CD14-positive monocyte (primary cell): ENCODE measurements around the gene CAMTA1. TPM values are rescaled to one million over a fixed set of nuclear protein-coding genes. Genes with fewer than 3 reads are reported as not detected.

ENCODE experiments used
- DNase-seq, 3 donors: peaks; one replicate each; pipeline ENCODE4 v3.0.0-alpha.2; 2011 to 2022
- H2AFZ ChIP-seq: 2 replicates; pipeline ENCODE4 v1.6.0; 2012; ENCODE audit warnings: mild to moderate bottlenecking, low read depth, low read length, inconsistent platforms; ENCODE audit not compliant: insufficient read depth, poor library complexity, severe bottlenecking
- H3K27ac ChIP-seq, 2 donors: 1 replicate in 1 of 2; 2 replicates in 1 of 2; pipeline ENCODE4 v1.5.1; 2012 to 2013; ENCODE audit warnings: low read length in 2 of 2, control low read depth in 1 of 2, inconsistent platforms in 1 of 2, low read depth in 1 of 2, mild to moderate bottlenecking in 1 of 2
- H3K27me3 ChIP-seq, 2 donors: one replicate each; pipeline versions ENCODE4 v1.6.0 to v1.6.1; 2011 to 2013; ENCODE audit warnings: low read length in 2 of 2; ENCODE audit not compliant: control insufficient read depth in 2 of 2, insufficient read depth in 2 of 2
- H3K36me3 ChIP-seq, 2 donors: replicated peaks in 1 of 2; 1 replicate in 1 of 2; 2 replicates in 1 of 2; pipeline versions ENCODE4 v1.5.1 to v1.6.1; 2012 to 2013; ENCODE audit warnings: low read length in 2 of 2, control low read depth in 1 of 2, inconsistent platforms in 1 of 2, mild to moderate bottlenecking in 1 of 2; ENCODE audit not compliant: insufficient read depth in 2 of 2, control insufficient read depth in 1 of 2
- H3K4me1 ChIP-seq, 2 donors: 1 replicate in 1 of 2; 2 replicates in 1 of 2; pipeline versions ENCODE4 v1.5.1 to v1.6.1; 2012 to 2013; ENCODE audit warnings: low read length in 2 of 2, control low read depth in 1 of 2, inconsistent platforms in 1 of 2, mild to moderate bottlenecking in 1 of 2, moderate library complexity in 1 of 2; ENCODE audit not compliant: insufficient read depth in 2 of 2, control insufficient read depth in 1 of 2
- H3K4me2 ChIP-seq: replicated peaks from 2 replicates; pipeline ENCODE3; 2012; ENCODE audit warnings: low read length, moderate library complexity, mild to moderate bottlenecking; ENCODE audit not compliant: poor library complexity, severe bottlenecking; ENCODE audit errors: extremely low read depth
- H3K4me3 ChIP-seq, 3 experiments: fragments of 200-600 bp in 1 of 3; sonication (generic) in 1 of 3; replicated peaks in 1 of 3; 1 replicate in 2 of 3; 2 replicates in 1 of 3; pipeline ENCODE4 v1.5.1; 2011 to 2013; ENCODE audit warnings: low read length in 3 of 3, mild to moderate bottlenecking in 3 of 3, control low read depth in 2 of 3, low read depth in 2 of 3, inconsistent platforms in 1 of 3, moderate library complexity in 1 of 3
- H3K79me2 ChIP-seq: 2 replicates; pipeline ENCODE4 v1.6.0; 2012; ENCODE audit warnings: mild to moderate bottlenecking, control low read depth, inconsistent platforms, low read length, moderate library complexity; ENCODE audit not compliant: insufficient read depth
- H3K9ac ChIP-seq: 2 replicates; pipeline ENCODE4 v1.6.0; 2017; ENCODE audit warnings: low read length, mild to moderate bottlenecking; ENCODE audit not compliant: insufficient read depth, poor library complexity, severe bottlenecking
- H3K9me3 ChIP-seq, 2 donors: replicated peaks in 1 of 2; 1 replicate in 1 of 2; 2 replicates in 1 of 2; pipeline versions ENCODE4 v1.5.1 to v1.6.1; 2012 to 2013; ENCODE audit warnings: low read length in 2 of 2, control low read depth in 1 of 2; ENCODE audit not compliant: control insufficient read depth in 1 of 2, insufficient read depth in 1 of 2
- H4K20me1 ChIP-seq: 2 replicates; pipeline ENCODE4 v1.6.0; 2012; ENCODE audit warnings: mild to moderate bottlenecking, low read length, control low read depth, moderate library complexity; ENCODE audit not compliant: insufficient read depth
- H3K27ac Mint-ChIP-seq, 7 donors: one replicate each; pipeline ENCODE4 v1.8.0; 2020; ENCODE audit warnings: mild to moderate bottlenecking in 7 of 7, mixed read lengths in 7 of 7, moderate library complexity in 6 of 7, inconsistent platforms in 2 of 7
- H3K27me3 Mint-ChIP-seq, 3 donors: one replicate each; pipeline ENCODE4 v1.8.0; 2021 to 2022; ENCODE audit warnings: low read depth in 3 of 3, mild to moderate bottlenecking in 3 of 3, mixed read lengths in 3 of 3, moderate library complexity in 3 of 3, inconsistent platforms in 1 of 3
- H3K36me3 Mint-ChIP-seq, 2 donors: one replicate each; pipeline ENCODE4 v1.8.0; 2020; ENCODE audit warnings: mixed read lengths in 2 of 2, inconsistent platforms in 1 of 2, mild to moderate bottlenecking in 1 of 2
- H3K4me1 Mint-ChIP-seq: one replicate; pipeline ENCODE4 v1.8.0; 2020; ENCODE audit warnings: mild to moderate bottlenecking, mixed read lengths
- H3K4me3 Mint-ChIP-seq, 2 donors: one replicate each; pipeline ENCODE4 v1.8.0; 2020; ENCODE audit warnings: mild to moderate bottlenecking in 2 of 2, mixed read lengths in 2 of 2, moderate library complexity in 1 of 2
- H3K9me3 Mint-ChIP-seq, 7 donors: one replicate each; pipeline ENCODE4 v1.8.0; 2020 to 2022; ENCODE audit warnings: mixed read lengths in 7 of 7, mild to moderate bottlenecking in 6 of 7, moderate library complexity in 6 of 7, inconsistent platforms in 2 of 7
- CTCF ChIP-seq: fragments of 200-600 bp; IDR thresholded peaks from one replicate; pipeline ENCODE4 v1.8.0; 2022; ENCODE audit warnings: antibody characterized with exemption, mild to moderate bottlenecking
- WGBS: methylation state at CpG from one replicate; pipeline ENCODE4 v1.1.5; 2013; ENCODE audit warnings: missing lambda C conversion rate; ENCODE audit not compliant: insufficient coverage; 5-methylcytosine and 5-hydroxymethylcytosine counted together
- intact Hi-C, 2 donors: fragments of 100-400 bp; cut with micrococcal nuclease; formaldehyde crosslinking; loops; one replicate each; pipeline versions ENCODE4 v1.15.0 to v1.15.1; 2023
- polyA plus RNA-seq, 3 donors: library from polyadenylated mRNA; depleted of rRNA in 1 of 3; unstranded in 2 of 3; stranded (reverse) in 1 of 3; fragments of 300-500 nt in 2 of 3; fragments of >200 nt in 1 of 3; fragmentation: Illumina TruSeq in 2 of 3; gene quantifications; 1 replicate in 2 of 3; 2 replicates in 1 of 3; pipeline ENCODE4 v1.2.3, GENCODE V29; 2012 to 2021

CAMTA1 gene
- polyA plus RNA-seq, 3 donors: 52.0 to 89.6 (median 78.3) TPM

- H3K27me3 ChIP-seq: no peaks in the 10 kb centered on the region
- H2AFZ ChIP-seq: no peak overlapping the region
- Mint-ChIP-seq H3K27me3 (no peaks in the 10 kb centered on the region), H3K9me3 (peaks cover 0 to 2% (median 0%) of the 10 kb centered on the region in 7 donors), H3K4me1 (no peaks in the 10 kb centered on the region), H3K4me3 (no peak overlapping the region), H3K27ac (no peak overlapping the region), H3K36me3 (peaks cover 19 to 23% of the 10 kb centered on the region in 2 donors)
- H3K4me3 ChIP-seq: no peak overlapping the region
- H3K9ac ChIP-seq: no peak overlapping the region
- no peak overlapping the region for H3K27ac ChIP-seq
- H3K36me3 ChIP-seq: peaks cover 3 to 9% of the 10 kb centered on the region in 2 donors
- WGBS: no CpG with 5 or more reads among the region's 2 CpGs
- H3K4me1 ChIP-seq: no peaks in the 10 kb centered on the region
- no peak for TF ChIP-seq CTCF
- H4K20me1 ChIP-seq: no peaks in the 10 kb centered on the region
- intact Hi-C loops: loop anchor here in 1 of 2 donors (10.0 kb wide), 1 partner anchor 92 kb away; no protein-coding TSS in a partner anchor
- H3K79me2 ChIP-seq: no peaks in the 10 kb centered on the region
- no peak for DNase-seq
- H3K9me3 ChIP-seq: no peaks in the 10 kb centered on the region
- H3K4me2 ChIP-seq: no peak overlapping the region
Measured at GRCh38 chr1:6886523-6886922, 101.3 kb downstream of the CAMTA1 start.

GRCh38 chr1:6888268-6888667 lies 103.0 kb downstream of the CAMTA1 start:
- Histone ChIP-seq H3K9ac (no peak overlapping the region), H3K4me2 (no peak overlapping the region), H2AFZ (no peak overlapping the region), H3K36me3 (peaks cover 3 to 9% of the 10 kb centered on the region in 2 donors), H3K27ac (no peak overlapping the region), H3K4me1 (no peaks in the 10 kb centered on the region), H3K27me3 (no peaks in the 10 kb centered on the region), H3K9me3 (no peaks in the 10 kb centered on the region), H3K79me2 (no peaks in the 10 kb centered on the region), H3K4me3 (no peak overlapping the region), H4K20me1 (no peaks in the 10 kb centered on the region)
- intact Hi-C loops: loop anchor here in 1 of 2 donors (10.0 kb wide), 1 partner anchor 93 kb away; no protein-coding TSS in a partner anchor
- no peak for DNase-seq
- H3K4me1 Mint-ChIP-seq: no peaks in the 10 kb centered on the region
- no peaks in the 10 kb centered on the region for H3K27me3 Mint-ChIP-seq
- no peak overlapping the region for H3K27ac Mint-ChIP-seq
- no peak for TF ChIP-seq CTCF
- 80% methylated on average over 1 of the region's 3 CpGs for WGBS
- no peak overlapping the region for H3K4me3 Mint-ChIP-seq
- H3K9me3 Mint-ChIP-seq: peaks cover 0 to 2% (median 0%) of the 10 kb centered on the region in 7 donors
- H3K36me3 Mint-ChIP-seq: peaks cover 19 to 23% of the 10 kb centered on the region in 2 donors
